OCI-M2 (cell line): ENCODE results near the gene POLR3B.
"Not testable (repeated sequence)": the region's sequence is repeated elsewhere in the genome, so short reads cannot be mapped to it uniquely, and the experiment has no call there.

ENCODE experiments used
- DNase-seq: peaks from one replicate; lab custom pipeline; 2025; ENCODE audit not compliant: unreplicated experiment; lab: John Stamatoyannopoulos, UW

POLR3B gene

GRCh38 chr12:106459124-106459523 is 101.6 kb downstream of the POLR3B start:
- no peak for DNase-seq

- no peak for DNase-seq
These were observed 102.0 kb downstream of the POLR3B start for GRCh38 chr12:106459534-106459933.

- DNase-seq: no peak
These were observed 104.2 kb downstream of the POLR3B start for GRCh38 chr12:106461730-106462129.

- not testable (repeated sequence) for DNase-seq
These were observed 108.1 kb downstream of the POLR3B start for GRCh38 chr12:106465605-106466004.

- not testable (repeated sequence) for DNase-seq
These were observed 118.1 kb downstream of the POLR3B start for GRCh38 chr12:106475662-106476061.

- not testable (repeated sequence) for DNase-seq
These were observed 120.1 kb downstream of the POLR3B start for GRCh38 chr12:106477627-106478026.

- DNase-seq: no peak
These were observed 122.7 kb downstream of the POLR3B start for GRCh38 chr12:106480251-106480650.

GRCh38 chr12:106481246-106481645 is 123.7 kb downstream of the POLR3B start:
- DNase-seq: no peak

GRCh38 chr12:106487664-106488063 is 130.1 kb downstream of the POLR3B start:
- no peak for DNase-seq

- DNase-seq: no peak
These were observed 131.3 kb downstream of the POLR3B start for GRCh38 chr12:106488884-106489283.

- no peak for DNase-seq
These were observed 132.7 kb downstream of the POLR3B start for GRCh38 chr12:106490264-106490663.

- no peak for DNase-seq
These were observed 135.3 kb downstream of the POLR3B start for GRCh38 chr12:106492857-106493256.

- DNase-seq: no peak
These were observed 136.0 kb downstream of the POLR3B start for GRCh38 chr12:106493531-106493930.

- no peak for DNase-seq
These were observed 137.9 kb downstream of the POLR3B start for GRCh38 chr12:106495354-106495965.

GRCh38 chr12:106498056-106498455 is 140.5 kb downstream of the POLR3B start:
- no peak for DNase-seq

GRCh38 chr12:106499628-106500027 is 142.1 kb downstream of the POLR3B start:
- no peak for DNase-seq

GRCh38 chr12:106506691-106507090 is 149.1 kb downstream of the POLR3B start:
- no peak for DNase-seq

- no peak for DNase-seq
These were observed 151.4 kb downstream of the POLR3B start for GRCh38 chr12:106508966-106509365.

GRCh38 chr12:106511365-106511764 is 153.8 kb downstream of the POLR3B start:
- no peak for DNase-seq

- DNase-seq: no peak
These were observed 159.8 kb downstream of the POLR3B start for GRCh38 chr12:106517314-106517713.

GRCh38 chr12:106519607-106520021 is 162.1 kb downstream of the POLR3B start:
- DNase-seq: no peak

GRCh38 chr12:106521901-106522300 is 164.4 kb downstream of the POLR3B start:
- no peak for DNase-seq

- no peak for DNase-seq
These were observed 165.2 kb downstream of the POLR3B start for GRCh38 chr12:106522708-106523107.
